ENCODE measurements around the gene MPI. TPM values are rescaled to one million over a fixed set of nuclear protein-coding genes. Genes with fewer than 3 reads are reported as not detected.

Gene MPI
- total and polyA plus RNA-seq, 2 experiments from 2014 or later, result 18.0 to 74.2 TPM

DNA sequence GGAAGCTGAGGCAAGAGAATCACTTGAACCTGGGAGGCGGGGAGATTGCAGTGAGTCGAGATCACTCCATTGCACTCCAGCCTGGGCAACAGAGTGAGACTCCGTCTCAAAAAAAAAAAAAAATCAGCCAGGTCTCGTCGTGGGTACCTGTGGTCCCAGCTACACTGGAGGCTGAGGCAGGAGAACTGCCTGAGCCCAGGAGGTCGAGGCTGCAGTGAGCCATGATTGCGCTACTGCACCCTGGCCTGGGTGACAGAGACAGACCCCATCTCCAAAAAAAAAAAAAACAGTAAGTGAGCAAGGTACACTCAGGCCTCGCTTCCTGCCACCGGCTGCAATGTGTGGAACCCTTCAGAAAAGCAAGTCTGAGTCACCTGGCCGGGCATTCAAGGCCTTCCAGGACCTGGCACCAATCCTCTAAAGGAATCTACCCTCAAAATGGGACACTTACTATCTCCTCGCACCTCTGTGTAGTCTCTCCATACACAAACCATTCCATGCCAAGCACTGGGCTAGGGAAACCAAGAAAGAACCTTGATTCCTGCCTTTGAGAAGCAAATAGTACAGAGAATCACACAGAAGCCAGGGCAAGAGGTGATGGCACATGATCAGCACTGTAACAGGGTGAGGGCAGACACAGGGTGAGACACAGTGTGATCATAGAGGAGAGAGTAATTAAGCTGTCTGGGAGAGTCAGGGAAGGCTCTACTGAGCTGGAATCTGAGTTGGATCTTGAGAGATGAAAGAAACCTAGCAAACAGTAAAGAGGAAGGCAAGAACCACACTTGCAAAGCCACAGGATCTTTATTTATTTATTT lies 26.4 kb upstream of the MPI start:
- H3K36me3 Mint-ChIP-seq (ENCODE audit: low read depth), result peaks cover 14% of the 10 kb centered on the region; the same call in 2 of the 3 replicates
- H3K9me3 Mint-ChIP-seq, result no peaks in the 10 kb centered on the region
- Histone ChIP-seq H4K20me1 (replicated peaks; ENCODE audit: insufficient read depth) (peaks cover 21% of the 10 kb centered on the region), H3K4me2 (no peak overlapping the region), H3K27me3 (ENCODE audit: insufficient read depth) (no peaks in the 10 kb centered on the region), H3K36me3 (ENCODE audit: insufficient read depth) (no peaks in the 10 kb centered on the region), H3F3A (replicated peaks; ENCODE audit: low read depth) (no peaks in the 10 kb centered on the region), H3K4me3 (no peak overlapping the region), H2AFZ (no peak overlapping the region), H3K9me2 (ENCODE audit: insufficient read depth) (no peaks in the 10 kb centered on the region), H3K4me1 (ENCODE audit: insufficient read depth) (no peaks in the 10 kb centered on the region), H3K79me2 (replicated peaks; ENCODE audit: insufficient read depth) (peaks cover 35% of the 10 kb centered on the region), H3K27ac (ENCODE audit: low read depth) (no peak overlapping the region)
- DNase-seq (ENCODE audit: low spot score) (no peak), ATAC-seq (no peak)
- H3K27ac Mint-ChIP-seq, result no peak overlapping the region
- peaks cover 7% of the 10 kb centered on the region for H3K4me1 Mint-ChIP-seq
- TF ChIP-seq JUNB (IDR thresholded peaks at IDR 0.05; ENCODE audit: unreplicated experiment) (no peak), EZH2 (IDR thresholded peaks at IDR 0.05; ENCODE audit: low read depth, unreplicated experiment) (no peak), NANOG (IDR thresholded peaks at IDR 0.05; ENCODE audit: borderline replicate concordance) (no peak), POLR2AphosphoS5 (IDR thresholded peaks at IDR 0.05; ENCODE audit: low read depth) (no peak), CREB1 (CRISPR knock-in tag; IDR thresholded peaks at IDR 0.05; ENCODE audit: low read depth) (no peak), ZNF114 (CRISPR knock-in tag; IDR thresholded peaks at IDR 0.05) (no peak), STAT1 (IDR thresholded peaks at IDR 0.05; ENCODE audit: unreplicated experiment) (no peak), EZH2phosphoT487 (IDR thresholded peaks at IDR 0.05; ENCODE audit: unreplicated experiment) (no peak), ZNF331 (CRISPR knock-in tag; IDR thresholded peaks at IDR 0.05; ENCODE audit: low read depth) (no peak)
- TF ChIP-seq, protein P1, sequence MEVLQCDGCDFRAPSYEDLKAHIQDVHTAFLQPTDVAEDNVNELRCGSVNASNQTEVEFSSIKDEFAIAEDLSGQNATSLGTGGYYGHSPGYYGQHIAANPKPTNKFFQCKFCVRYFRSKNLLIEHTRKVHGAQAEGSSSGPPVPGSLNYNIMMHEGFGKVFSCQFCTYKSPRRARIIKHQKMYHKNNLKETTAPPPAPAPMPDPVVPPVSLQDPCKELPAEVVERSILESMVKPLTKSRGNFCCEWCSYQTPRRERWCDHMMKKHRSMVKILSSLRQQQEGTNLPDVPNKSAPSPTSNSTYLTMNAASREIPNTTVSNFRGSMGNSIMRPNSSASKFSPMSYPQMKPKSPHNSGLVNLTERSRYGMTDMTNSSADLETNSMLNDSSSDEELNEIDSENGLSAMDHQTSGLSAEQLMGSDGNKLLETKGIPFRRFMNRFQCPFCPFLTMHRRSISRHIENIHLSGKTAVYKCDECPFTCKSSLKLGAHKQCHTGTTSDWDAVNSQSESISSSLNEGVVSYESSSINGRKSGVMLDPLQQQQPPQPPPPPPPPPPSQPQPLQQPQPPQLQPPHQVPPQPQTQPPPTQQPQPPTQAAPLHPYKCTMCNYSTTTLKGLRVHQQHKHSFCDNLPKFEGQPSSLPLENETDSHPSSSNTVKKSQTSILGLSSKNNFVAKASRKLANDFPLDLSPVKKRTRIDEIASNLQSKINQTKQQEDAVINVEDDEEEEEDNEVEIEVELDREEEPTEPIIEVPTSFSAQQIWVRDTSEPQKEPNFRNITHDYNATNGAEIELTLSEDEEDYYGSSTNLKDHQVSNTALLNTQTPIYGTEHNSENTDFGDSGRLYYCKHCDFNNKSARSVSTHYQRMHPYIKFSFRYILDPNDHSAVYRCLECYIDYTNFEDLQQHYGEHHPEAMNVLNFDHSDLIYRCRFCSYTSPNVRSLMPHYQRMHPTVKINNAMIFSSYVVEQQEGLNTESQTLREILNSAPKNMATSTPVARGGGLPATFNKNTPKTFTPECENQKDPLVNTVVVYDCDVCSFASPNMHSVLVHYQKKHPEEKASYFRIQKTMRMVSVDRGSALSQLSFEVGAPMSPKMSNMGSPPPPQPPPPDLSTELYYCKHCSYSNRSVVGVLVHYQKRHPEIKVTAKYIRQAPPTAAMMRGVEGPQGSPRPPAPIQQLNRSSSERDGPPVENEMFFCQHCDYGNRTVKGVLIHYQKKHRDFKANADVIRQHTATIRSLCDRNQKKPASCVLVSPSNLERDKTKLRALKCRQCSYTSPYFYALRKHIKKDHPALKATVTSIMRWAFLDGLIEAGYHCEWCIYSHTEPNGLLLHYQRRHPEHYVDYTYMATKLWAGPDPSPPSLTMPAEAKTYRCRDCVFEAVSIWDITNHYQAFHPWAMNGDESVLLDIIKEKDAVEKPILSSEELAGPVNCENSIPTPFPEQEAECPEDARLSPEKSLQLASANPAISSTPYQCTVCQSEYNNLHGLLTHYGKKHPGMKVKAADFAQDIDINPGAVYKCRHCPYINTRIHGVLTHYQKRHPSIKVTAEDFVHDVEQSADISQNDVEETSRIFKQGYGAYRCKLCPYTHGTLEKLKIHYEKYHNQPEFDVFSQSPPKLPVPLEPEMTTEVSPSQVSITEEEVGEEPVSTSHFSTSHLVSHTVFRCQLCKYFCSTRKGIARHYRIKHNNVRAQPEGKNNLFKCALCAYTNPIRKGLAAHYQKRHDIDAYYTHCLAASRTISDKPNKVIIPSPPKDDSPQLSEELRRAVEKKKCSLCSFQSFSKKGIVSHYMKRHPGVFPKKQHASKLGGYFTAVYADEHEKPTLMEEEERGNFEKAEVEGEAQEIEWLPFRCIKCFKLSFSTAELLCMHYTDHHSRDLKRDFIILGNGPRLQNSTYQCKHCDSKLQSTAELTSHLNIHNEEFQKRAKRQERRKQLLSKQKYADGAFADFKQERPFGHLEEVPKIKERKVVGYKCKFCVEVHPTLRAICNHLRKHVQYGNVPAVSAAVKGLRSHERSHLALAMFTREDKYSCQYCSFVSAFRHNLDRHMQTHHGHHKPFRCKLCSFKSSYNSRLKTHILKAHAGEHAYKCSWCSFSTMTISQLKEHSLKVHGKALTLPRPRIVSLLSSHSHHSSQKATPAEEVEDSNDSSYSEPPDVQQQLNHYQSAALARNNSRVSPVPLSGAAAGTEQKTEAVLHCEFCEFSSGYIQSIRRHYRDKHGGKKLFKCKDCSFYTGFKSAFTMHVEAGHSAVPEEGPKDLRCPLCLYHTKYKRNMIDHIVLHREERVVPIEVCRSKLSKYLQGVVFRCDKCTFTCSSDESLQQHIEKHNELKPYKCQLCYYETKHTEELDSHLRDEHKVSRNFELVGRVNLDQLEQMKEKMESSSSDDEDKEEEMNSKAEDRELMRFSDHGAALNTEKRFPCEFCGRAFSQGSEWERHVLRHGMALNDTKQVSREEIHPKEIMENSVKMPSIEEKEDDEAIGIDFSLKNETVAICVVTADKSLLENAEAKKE (CRISPR knock-in tag; IDR thresholded peaks at IDR 0.05), result no peak
- TF ChIP-seq, protein P2, sequence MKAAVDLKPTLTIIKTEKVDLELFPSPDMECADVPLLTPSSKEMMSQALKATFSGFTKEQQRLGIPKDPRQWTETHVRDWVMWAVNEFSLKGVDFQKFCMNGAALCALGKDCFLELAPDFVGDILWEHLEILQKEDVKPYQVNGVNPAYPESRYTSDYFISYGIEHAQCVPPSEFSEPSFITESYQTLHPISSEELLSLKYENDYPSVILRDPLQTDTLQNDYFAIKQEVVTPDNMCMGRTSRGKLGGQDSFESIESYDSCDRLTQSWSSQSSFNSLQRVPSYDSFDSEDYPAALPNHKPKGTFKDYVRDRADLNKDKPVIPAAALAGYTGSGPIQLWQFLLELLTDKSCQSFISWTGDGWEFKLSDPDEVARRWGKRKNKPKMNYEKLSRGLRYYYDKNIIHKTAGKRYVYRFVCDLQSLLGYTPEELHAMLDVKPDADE (IDR thresholded peaks at IDR 0.05), result no peak
- TF ChIP-seq, protein P3, sequence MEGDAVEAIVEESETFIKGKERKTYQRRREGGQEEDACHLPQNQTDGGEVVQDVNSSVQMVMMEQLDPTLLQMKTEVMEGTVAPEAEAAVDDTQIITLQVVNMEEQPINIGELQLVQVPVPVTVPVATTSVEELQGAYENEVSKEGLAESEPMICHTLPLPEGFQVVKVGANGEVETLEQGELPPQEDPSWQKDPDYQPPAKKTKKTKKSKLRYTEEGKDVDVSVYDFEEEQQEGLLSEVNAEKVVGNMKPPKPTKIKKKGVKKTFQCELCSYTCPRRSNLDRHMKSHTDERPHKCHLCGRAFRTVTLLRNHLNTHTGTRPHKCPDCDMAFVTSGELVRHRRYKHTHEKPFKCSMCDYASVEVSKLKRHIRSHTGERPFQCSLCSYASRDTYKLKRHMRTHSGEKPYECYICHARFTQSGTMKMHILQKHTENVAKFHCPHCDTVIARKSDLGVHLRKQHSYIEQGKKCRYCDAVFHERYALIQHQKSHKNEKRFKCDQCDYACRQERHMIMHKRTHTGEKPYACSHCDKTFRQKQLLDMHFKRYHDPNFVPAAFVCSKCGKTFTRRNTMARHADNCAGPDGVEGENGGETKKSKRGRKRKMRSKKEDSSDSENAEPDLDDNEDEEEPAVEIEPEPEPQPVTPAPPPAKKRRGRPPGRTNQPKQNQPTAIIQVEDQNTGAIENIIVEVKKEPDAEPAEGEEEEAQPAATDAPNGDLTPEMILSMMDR (conservative IDR thresholded peaks at IDR 0.05; ENCODE audit: low read depth in 2 of 2), result no peak
- TF ChIP-seq, protein P4, sequence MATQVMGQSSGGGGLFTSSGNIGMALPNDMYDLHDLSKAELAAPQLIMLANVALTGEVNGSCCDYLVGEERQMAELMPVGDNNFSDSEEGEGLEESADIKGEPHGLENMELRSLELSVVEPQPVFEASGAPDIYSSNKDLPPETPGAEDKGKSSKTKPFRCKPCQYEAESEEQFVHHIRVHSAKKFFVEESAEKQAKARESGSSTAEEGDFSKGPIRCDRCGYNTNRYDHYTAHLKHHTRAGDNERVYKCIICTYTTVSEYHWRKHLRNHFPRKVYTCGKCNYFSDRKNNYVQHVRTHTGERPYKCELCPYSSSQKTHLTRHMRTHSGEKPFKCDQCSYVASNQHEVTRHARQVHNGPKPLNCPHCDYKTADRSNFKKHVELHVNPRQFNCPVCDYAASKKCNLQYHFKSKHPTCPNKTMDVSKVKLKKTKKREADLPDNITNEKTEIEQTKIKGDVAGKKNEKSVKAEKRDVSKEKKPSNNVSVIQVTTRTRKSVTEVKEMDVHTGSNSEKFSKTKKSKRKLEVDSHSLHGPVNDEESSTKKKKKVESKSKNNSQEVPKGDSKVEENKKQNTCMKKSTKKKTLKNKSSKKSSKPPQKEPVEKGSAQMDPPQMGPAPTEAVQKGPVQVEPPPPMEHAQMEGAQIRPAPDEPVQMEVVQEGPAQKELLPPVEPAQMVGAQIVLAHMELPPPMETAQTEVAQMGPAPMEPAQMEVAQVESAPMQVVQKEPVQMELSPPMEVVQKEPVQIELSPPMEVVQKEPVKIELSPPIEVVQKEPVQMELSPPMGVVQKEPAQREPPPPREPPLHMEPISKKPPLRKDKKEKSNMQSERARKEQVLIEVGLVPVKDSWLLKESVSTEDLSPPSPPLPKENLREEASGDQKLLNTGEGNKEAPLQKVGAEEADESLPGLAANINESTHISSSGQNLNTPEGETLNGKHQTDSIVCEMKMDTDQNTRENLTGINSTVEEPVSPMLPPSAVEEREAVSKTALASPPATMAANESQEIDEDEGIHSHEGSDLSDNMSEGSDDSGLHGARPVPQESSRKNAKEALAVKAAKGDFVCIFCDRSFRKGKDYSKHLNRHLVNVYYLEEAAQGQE (IDR thresholded peaks at IDR 0.05; ENCODE audit: unreplicated experiment), result no peak
- no peak overlapping the region for H3K4me3 Mint-ChIP-seq
- peaks cover 2% of the 10 kb centered on the region for H3K27me3 Mint-ChIP-seq (ENCODE audit: insufficient read depth, low read depth, poor library complexity)

Data from GM23338 (cell line).